ENCODE data around the gene URB1. TPM values are rescaled to one million over a fixed set of nuclear protein-coding genes. Genes with fewer than 3 reads are reported as not detected.

Gene URB1
- total and polyA plus RNA-seq, 2 donors (not counting 3 experiments of a cell fraction or from before 2014, with no cell fraction given): 8.0 to 27.3 TPM

DNA sequence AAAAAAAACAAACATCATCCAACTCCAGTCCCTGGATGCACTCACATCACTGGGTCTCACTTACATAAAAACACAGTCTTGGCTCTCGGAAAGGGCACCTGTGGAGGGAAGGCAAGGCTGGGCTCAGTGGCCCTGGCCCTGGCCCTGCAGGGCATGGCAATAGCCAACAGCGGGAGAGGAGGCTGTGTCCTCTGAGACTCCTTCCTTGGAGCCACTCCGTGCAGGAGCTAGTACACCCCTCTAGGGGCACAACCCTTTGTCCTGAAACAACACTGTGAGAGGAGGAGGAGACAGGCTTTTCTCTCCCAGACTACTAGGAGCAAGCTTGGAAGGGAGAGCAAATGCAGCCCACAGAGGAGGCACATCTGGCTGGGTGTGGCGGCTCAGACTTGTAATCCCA lies 28.0 kb downstream of the URB1 start:
- DNase-seq (ENCODE audit: low read depth, low spot score): no peak
- Histone ChIP-seq H3K9me3 (replicated peaks; ENCODE audit: control insufficient read depth, insufficient read depth, low read length) (no peaks in the 10 kb centered on the region), H3K27ac (ENCODE audit: insufficient read depth, low read depth, low read length) (no peak overlapping the region), H3K9me1 (replicated peaks; ENCODE audit: control insufficient read depth, extremely low read depth, insufficient read depth, low read length) (no peaks in the 10 kb centered on the region), H2AFZ (ENCODE audit: low read depth, low read length) (no peak overlapping the region), H3K4me1 (ENCODE audit: control insufficient read depth, extremely low read depth, insufficient read depth, low read length) (no peaks in the 10 kb centered on the region), H3K79me2 (ENCODE audit: control insufficient read depth, insufficient read depth, low read length) (no peaks in the 10 kb centered on the region), H3K9ac (replicated peaks; ENCODE audit: extremely low read depth, insufficient read depth, low read length) (no peak overlapping the region), H3K27me3 (ENCODE audit: control insufficient read depth in 2 of 2, insufficient read depth in 2 of 2, low read length in 2 of 2) (no peaks in the 10 kb centered on the region), H3K36me3 (ENCODE audit: control insufficient read depth in 2 of 2, extremely low read depth in 1 of 2, insufficient read depth in 2 of 2, low read length in 2 of 2) (peaks cover 10 to 29% of the 10 kb centered on the region in 2 experiments), H4K20me1 (replicated peaks; ENCODE audit: control insufficient read depth, extremely low read depth, insufficient read depth, low read length) (no peaks in the 10 kb centered on the region), H3K4me2 (ENCODE audit: insufficient read depth, low read length) (no peak overlapping the region), H3K4me3 (replicated peaks in 1 of 3; ENCODE audit: insufficient read depth in 1 of 3, low read depth in 1 of 3, low read length in 3 of 3) (no peak overlapping the region)
- ChIA-PET CTCF (interaction anchor here (1.9 to 2.2 kb wide), 2 partner anchors 7 to 236 kb away, joined by 5 to 7 read pairs; no protein-coding TSS in a partner anchor), POLR2A (no interaction called here)
- TF ChIP-seq FOS (IDR thresholded peaks at IDR 0.05; ENCODE audit: borderline replicate concordance, insufficient read depth, low read length) (no peak), MYC (IDR thresholded peaks at IDR 0.05; ENCODE audit: low read depth, low read length) (no peak), JUN (IDR thresholded peaks at IDR 0.05; ENCODE audit: borderline replicate concordance, insufficient read depth, insufficient read length, low read depth) (no peak), POLR2AphosphoS5 (IDR thresholded peaks at IDR 0.05; ENCODE audit: insufficient read depth, low read depth, low read length) (no peak), GATA2 (IDR thresholded peaks at IDR 0.05; ENCODE audit: insufficient read depth, insufficient read length, low read depth, low read length) (no peak), POLR2A (IDR thresholded peaks at IDR 0.05; ENCODE audit: low read depth, low read length) (no peak), EZH2 (IDR thresholded peaks at IDR 0.05; ENCODE audit: borderline replicate concordance, low read depth, low read length, severe bottlenecking) (no peak)
- TF ChIP-seq, protein P1, sequence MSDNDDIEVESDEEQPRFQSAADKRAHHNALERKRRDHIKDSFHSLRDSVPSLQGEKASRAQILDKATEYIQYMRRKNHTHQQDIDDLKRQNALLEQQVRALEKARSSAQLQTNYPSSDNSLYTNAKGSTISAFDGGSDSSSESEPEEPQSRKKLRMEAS (IDR thresholded peaks at IDR 0.05; ENCODE audit: insufficient read depth, insufficient read length): no peak
- TF ChIP-seq, protein P2, sequence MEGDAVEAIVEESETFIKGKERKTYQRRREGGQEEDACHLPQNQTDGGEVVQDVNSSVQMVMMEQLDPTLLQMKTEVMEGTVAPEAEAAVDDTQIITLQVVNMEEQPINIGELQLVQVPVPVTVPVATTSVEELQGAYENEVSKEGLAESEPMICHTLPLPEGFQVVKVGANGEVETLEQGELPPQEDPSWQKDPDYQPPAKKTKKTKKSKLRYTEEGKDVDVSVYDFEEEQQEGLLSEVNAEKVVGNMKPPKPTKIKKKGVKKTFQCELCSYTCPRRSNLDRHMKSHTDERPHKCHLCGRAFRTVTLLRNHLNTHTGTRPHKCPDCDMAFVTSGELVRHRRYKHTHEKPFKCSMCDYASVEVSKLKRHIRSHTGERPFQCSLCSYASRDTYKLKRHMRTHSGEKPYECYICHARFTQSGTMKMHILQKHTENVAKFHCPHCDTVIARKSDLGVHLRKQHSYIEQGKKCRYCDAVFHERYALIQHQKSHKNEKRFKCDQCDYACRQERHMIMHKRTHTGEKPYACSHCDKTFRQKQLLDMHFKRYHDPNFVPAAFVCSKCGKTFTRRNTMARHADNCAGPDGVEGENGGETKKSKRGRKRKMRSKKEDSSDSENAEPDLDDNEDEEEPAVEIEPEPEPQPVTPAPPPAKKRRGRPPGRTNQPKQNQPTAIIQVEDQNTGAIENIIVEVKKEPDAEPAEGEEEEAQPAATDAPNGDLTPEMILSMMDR (IDR thresholded peaks at IDR 0.05; ENCODE audit: extremely low read depth in 1 of 2, insufficient read depth in 1 of 2, low read depth in 1 of 2, low read length in 2 of 2): no peak
- dilution Hi-C loops (cut with MboI; ENCODE audit: extremely low pct_ligation_motif_present, low sequenced_read_pairs): no loop called here
- intact Hi-C loops (cut with micrococcal nuclease): no loop called here
- no TSS peak for BruUV-seq (replicated peaks)
- FAIRE-seq: no peak

Data from endothelial cell of umbilical vein (primary cell).